Ascending aorta (tissue), 2 donors: ENCODE data around the gene TCP11L2. TPM values are rescaled to one million over a fixed set of nuclear protein-coding genes. Genes with fewer than 3 reads are reported as not detected.

Source experiments
- DNase-seq, 2 donors: peaks; one replicate each; pipeline ENCODE4 v3.0.0-alpha.2; 2019; ENCODE audit warnings: low spot score in 2 of 2
- H3K27ac ChIP-seq, 2 donors: fragments of 200-600 bp; sonication (generic); one replicate each; pipeline ENCODE4 v1.5.1; 2016 to 2017; ENCODE audit warnings: mild to moderate bottlenecking in 1 of 2
- H3K27me3 ChIP-seq: fragments of 200-600 bp; sonication (generic); one replicate; pipeline ENCODE4 v1.5.1; 2017
- H3K36me3 ChIP-seq, 2 donors: fragments of 200-600 bp; sonication (generic); one replicate each; pipeline ENCODE4 v1.5.1; 2016
- H3K4me1 ChIP-seq, 2 donors: fragments of 200-600 bp; sonication (generic); one replicate each; pipeline ENCODE4 v1.5.1; 2016 to 2017; ENCODE audit warnings: mild to moderate bottlenecking in 1 of 2
- H3K4me3 ChIP-seq, 2 donors: fragments of 200-600 bp; sonication (generic); one replicate each; pipeline ENCODE4 v1.5.1; 2016 to 2017; ENCODE audit warnings: mild to moderate bottlenecking in 1 of 2
- H3K9me3 ChIP-seq, 2 donors: fragments of 200-600 bp; sonication (generic); one replicate each; pipeline ENCODE4 v1.5.1; 2016
- intact Hi-C: fragments of 100-400 bp; cut with DNase I; formaldehyde crosslinking; loops from one replicate; pipeline ENCODE4 v1.15.1; 2023
- total RNA-seq: library from RNA; depleted of rRNA; stranded (reverse); fragments of >200 nt; gene quantifications from one replicate; pipeline ENCODE4 v1.1.0, GENCODE V29; 2016
- TF ChIP-seq, protein P1 (sequence below), 3 experiments: fragments of 200-600 bp in 2 of 3; fragments of 450-650 bp in 1 of 3; sonication (generic) in 2 of 3; IDR thresholded peaks; one replicate each; pipeline ENCODE4 v1.5.1; 2016 to 2019; ENCODE audit warnings: antibody characterized with exemption in 3 of 3, mild to moderate bottlenecking in 1 of 3, moderate library complexity in 1 of 3

The TCP11L2 gene
- total RNA-seq, 1 donor from 2014 or later = 16.0 TPM

DNA sequence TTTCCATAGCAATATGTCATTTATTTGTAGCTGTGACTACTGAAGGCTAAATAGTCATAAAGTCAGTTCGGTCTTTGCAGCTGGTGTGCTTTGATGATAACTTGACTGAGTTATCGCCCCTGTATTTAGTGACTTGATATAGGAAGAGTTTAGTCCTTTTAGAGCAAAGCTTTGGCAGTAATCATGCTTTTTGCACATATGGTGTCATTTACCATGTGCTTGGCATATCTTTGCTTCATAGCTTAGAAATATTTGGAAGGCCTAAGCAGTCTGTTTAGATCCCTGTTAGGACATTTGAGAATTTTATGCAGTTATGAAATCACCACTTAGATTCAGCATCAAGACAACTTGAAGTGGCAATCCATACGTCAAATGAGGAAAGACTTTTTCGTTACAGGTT is 86.6 kb downstream of the TCP11L2 start:
- TF ChIP-seq, protein P1, sequence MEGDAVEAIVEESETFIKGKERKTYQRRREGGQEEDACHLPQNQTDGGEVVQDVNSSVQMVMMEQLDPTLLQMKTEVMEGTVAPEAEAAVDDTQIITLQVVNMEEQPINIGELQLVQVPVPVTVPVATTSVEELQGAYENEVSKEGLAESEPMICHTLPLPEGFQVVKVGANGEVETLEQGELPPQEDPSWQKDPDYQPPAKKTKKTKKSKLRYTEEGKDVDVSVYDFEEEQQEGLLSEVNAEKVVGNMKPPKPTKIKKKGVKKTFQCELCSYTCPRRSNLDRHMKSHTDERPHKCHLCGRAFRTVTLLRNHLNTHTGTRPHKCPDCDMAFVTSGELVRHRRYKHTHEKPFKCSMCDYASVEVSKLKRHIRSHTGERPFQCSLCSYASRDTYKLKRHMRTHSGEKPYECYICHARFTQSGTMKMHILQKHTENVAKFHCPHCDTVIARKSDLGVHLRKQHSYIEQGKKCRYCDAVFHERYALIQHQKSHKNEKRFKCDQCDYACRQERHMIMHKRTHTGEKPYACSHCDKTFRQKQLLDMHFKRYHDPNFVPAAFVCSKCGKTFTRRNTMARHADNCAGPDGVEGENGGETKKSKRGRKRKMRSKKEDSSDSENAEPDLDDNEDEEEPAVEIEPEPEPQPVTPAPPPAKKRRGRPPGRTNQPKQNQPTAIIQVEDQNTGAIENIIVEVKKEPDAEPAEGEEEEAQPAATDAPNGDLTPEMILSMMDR (IDR thresholded peaks at IDR 0.05) = no peak
- Histone ChIP-seq H3K27ac (no peak overlapping the region), H3K4me3 (no peak overlapping the region), H3K9me3 (no peaks in the 10 kb centered on the region), H3K36me3 (peaks cover 2 to 14% of the 10 kb centered on the region in 2 donors), H3K27me3 (no peaks in the 10 kb centered on the region), H3K4me1 (no peaks in the 10 kb centered on the region)
- no peak for DNase-seq
- intact Hi-C loops = no loop called here

DNA sequence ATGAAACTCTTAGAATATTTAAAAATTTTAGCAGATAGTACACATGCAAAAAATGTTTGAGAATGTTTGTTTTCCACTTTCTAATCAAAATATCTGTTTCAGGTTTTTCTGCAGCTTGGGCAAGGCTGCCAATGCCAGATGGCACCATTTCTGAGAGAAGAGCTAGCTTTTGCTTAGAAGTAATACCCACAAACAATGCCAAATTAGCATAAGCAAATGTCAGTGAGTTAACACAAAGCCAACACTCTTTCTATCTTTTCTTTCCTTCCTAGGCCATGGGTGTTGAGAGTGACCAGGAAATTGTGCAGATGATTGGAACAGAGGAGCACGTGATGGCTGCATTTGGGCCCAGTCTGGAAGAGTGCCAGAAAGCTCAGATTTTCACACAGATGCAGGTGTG is 90.2 kb downstream of the TCP11L2 start:
- peaks cover 7 to 26% of the 10 kb centered on the region in 2 donors for H3K36me3 ChIP-seq
- DNase-seq = no peak
- intact Hi-C loops = no loop called here
- H3K27ac ChIP-seq = no peak overlapping the region
- TF ChIP-seq, protein P1 (IDR thresholded peaks at IDR 0.05) = no peak
- H3K9me3 ChIP-seq = no peaks in the 10 kb centered on the region
- no peaks in the 10 kb centered on the region for H3K27me3 ChIP-seq
- H3K4me3 ChIP-seq = no peak overlapping the region
- no peaks in the 10 kb centered on the region for H3K4me1 ChIP-seq

Other genes with a start within 250 kb of the TCP11L2 start
- gene NUAK1, start 163.8 kb upstream of the TCP11L2 start, total RNA-seq = 29.7 TPM
- gene CKAP4, start 54.7 kb upstream of the TCP11L2 start, total RNA-seq = 116 TPM
- gene POLR3B, start 55.0 kb downstream of the TCP11L2 start, total RNA-seq = 0.21 TPM